SH-SY5Y (cell line): ENCODE data around the gene DOP1A.
A peak's percentile ranks its signal among the peaks of the same experiment; 100 is the strongest.

Experiments
- GATA2 ChIP-seq: IDR thresholded peaks from 2 replicates; pipeline ENCODE4 v1.6.1; 2011; ENCODE audit warnings: mild to moderate bottlenecking, low read depth, low read length
- GATA3 ChIP-seq: IDR thresholded peaks from 2 replicates; pipeline ENCODE4 v1.6.1; 2011; ENCODE audit warnings: low read depth, mild to moderate bottlenecking, low read length, moderate library complexity

DNA sequence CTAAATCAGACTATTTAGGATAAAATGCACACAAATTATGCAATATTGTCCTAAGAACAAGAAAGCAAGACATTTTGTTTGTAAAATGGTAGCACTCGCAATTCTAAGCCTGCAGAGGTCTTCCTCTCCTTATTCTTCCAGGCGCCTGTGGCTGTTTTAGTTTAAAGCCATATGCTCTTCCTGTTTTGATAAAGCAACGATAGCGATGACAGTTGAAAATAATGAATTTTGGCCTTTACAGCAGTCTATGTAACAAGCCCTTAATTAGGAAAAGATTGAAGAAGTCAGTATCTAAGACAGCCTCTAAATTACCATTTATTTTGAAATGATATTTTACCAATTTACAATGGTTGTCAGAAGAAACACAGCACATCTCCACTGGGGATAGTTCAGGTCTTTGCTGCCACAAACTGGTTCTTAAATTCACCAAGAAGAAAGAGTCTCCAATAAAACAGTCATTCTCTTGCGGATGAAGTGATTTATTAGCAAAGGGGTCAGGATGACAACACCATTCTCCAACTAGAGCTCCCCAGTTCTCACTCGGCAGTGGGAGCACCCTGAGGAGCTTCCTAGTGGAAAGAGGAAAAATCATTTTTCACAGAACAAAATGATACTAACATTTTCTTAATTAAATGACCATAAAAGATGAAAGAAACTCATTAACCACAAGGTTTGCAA lies 23.2 kb upstream of the DOP1A start:
- TF ChIP-seq GATA2 (peak; percentile 21; the same call in 1 of the 2 replicates), GATA3 (no peak; the same call in 1 of the 2 replicates)
